ENCODE measurements around the gene C1orf21. TPM values are rescaled to one million over a fixed set of nuclear protein-coding genes. Genes with fewer than 3 reads are reported as not detected.

Gene C1orf21
- polyA plus RNA-seq, 1 of the 3 experiments (the other 2 are of a cell fraction): 4.8 TPM

GRCh38 chr1:184403961-184404726 is 17.3 kb downstream of the C1orf21 start:
- H3K27me3 ChIP-seq (ENCODE audit: insufficient read depth): no peaks in the 10 kb centered on the region
- no peaks in the 10 kb centered on the region for H3K9me3 ChIP-seq
- 91% methylated on average over 3 of the region's 3 CpGs for WGBS (ENCODE audit: low lambda C conversion rate)
- no peak overlapping the region for H3K4me2 ChIP-seq
- no peaks in the 10 kb centered on the region; the same call in 1 of the 2 replicates for H4K20me1 ChIP-seq (ENCODE audit: insufficient read depth)
- H3K9me2 ChIP-seq: no peaks in the 10 kb centered on the region
- H3K36me3 ChIP-seq (replicated peaks in 1 of 2; ENCODE audit: control insufficient read depth in 1 of 2, insufficient read depth in 2 of 2, low read length in 1 of 2): no peaks in the 10 kb centered on the region
- ChIA-PET CTCF (interaction anchor here (0.9 kb wide), 1 partner anchor 488 kb away, joined by 3 read pairs; no protein-coding TSS in a partner anchor), POLR2A (no interaction called here)
- peaks cover 14 to 19% of the 10 kb centered on the region in 2 experiments; a peak in 3 of 4 replicates for H3K4me1 ChIP-seq (ENCODE audit: control insufficient read depth in 1 of 2, insufficient read depth in 2 of 2, low read depth in 1 of 2, low read length in 1 of 2)
- H3K9ac ChIP-seq: no peak overlapping the region
- no peak overlapping the region for H3K4me3 ChIP-seq (ENCODE audit: low read depth in 2 of 2, low read length in 1 of 2)
- H3F3A ChIP-seq (replicated peaks; ENCODE audit: insufficient read depth): no peaks in the 10 kb centered on the region
- H2AFZ ChIP-seq (ENCODE audit: low read depth): no peak overlapping the region
- TF ChIP-seq MXI1 (IDR thresholded peaks at IDR 0.05; ENCODE audit: low read depth, low read length) (no peak), NRF1 (IDR thresholded peaks at IDR 0.05; ENCODE audit: low read depth, low read length) (no peak), ZBTB33 (IDR thresholded peaks at IDR 0.05; ENCODE audit: borderline replicate concordance, low read depth) (no peak)
- H3K79me2 ChIP-seq (ENCODE audit: insufficient read depth): peaks cover 47% of the 10 kb centered on the region
- H3K27ac ChIP-seq (ENCODE audit: low read depth in 2 of 2, low read length in 1 of 2): no peak overlapping the region
- DNase-seq: no peak

DNA sequence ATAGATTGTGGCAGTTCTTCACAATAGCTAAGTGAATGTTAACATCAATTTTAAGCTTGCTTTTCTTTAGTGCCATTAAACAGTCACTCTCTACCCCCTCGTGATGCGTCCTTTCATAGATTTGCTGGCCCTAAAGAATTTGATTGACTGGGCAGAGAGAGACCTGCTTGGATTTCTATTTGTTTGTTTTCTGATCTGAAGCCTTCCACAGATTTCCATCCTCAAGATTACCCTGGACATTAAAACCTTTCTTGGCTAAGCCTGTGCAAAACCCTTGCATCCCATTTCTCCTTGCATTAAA is 17.8 kb downstream of the C1orf21 start:
- H3K9me3 ChIP-seq: no peaks in the 10 kb centered on the region
- no peak for DNase-seq
- 84% methylated on average over 2 of the region's 2 CpGs for WGBS (ENCODE audit: low lambda C conversion rate)
- no peaks in the 10 kb centered on the region for H3F3A ChIP-seq (replicated peaks; ENCODE audit: insufficient read depth)
- H3K4me1 ChIP-seq (ENCODE audit: control insufficient read depth in 1 of 2, insufficient read depth in 2 of 2, low read depth in 1 of 2, low read length in 1 of 2): peaks cover 18 to 23% of the 10 kb centered on the region in 2 experiments; a peak in 3 of 4 replicates
- H2AFZ ChIP-seq (ENCODE audit: low read depth): no peak overlapping the region
- H3K9ac ChIP-seq: no peak overlapping the region
- H3K27me3 ChIP-seq (ENCODE audit: insufficient read depth): no peaks in the 10 kb centered on the region
- ChIA-PET CTCF (interaction anchor here (0.9 kb wide), 1 partner anchor 489 kb away, joined by 3 read pairs; no protein-coding TSS in a partner anchor), POLR2A (no interaction called here)
- H3K9me2 ChIP-seq: no peaks in the 10 kb centered on the region
- no peak overlapping the region for H3K4me2 ChIP-seq
- H3K79me2 ChIP-seq (ENCODE audit: insufficient read depth): peaks cover 42% of the 10 kb centered on the region
- no peaks in the 10 kb centered on the region for H3K36me3 ChIP-seq (replicated peaks in 1 of 2; ENCODE audit: control insufficient read depth in 1 of 2, insufficient read depth in 2 of 2, low read length in 1 of 2)
- no peaks in the 10 kb centered on the region; the same call in 1 of the 2 replicates for H4K20me1 ChIP-seq (ENCODE audit: insufficient read depth)
- TF ChIP-seq PBX3 (IDR thresholded peaks at IDR 0.05) (no peak), RCOR1 (IDR thresholded peaks at IDR 0.05; ENCODE audit: low read length) (no peak), TCF12 (IDR thresholded peaks at IDR 0.05) (no peak), MEF2A (IDR thresholded peaks at IDR 0.05; ENCODE audit: borderline replicate concordance, low read depth) (no peak), NFIC (IDR thresholded peaks at IDR 0.05; ENCODE audit: borderline replicate concordance) (no peak), TEAD4 (IDR thresholded peaks at IDR 0.05; ENCODE audit: borderline replicate concordance, insufficient read depth) (no peak), USF1 (IDR thresholded peaks at IDR 0.05; ENCODE audit: borderline replicate concordance, low read depth) (no peak), POLR2AphosphoS5 (IDR thresholded peaks at IDR 0.05; ENCODE audit: low read depth, low read length) (no peak), EZH2phosphoT487 (IDR thresholded peaks at IDR 0.05; ENCODE audit: borderline replicate concordance, low read depth) (no peak), EP300 (IDR thresholded peaks at IDR 0.05; ENCODE audit: borderline replicate concordance in 1 of 2, low read depth in 1 of 2, low read length in 1 of 2) (no peak), TAF1 (IDR thresholded peaks at IDR 0.05; ENCODE audit: borderline replicate concordance, low read depth, low read length) (no peak), GABPA (IDR thresholded peaks at IDR 0.05; ENCODE audit: low read depth) (no peak), MXI1 (IDR thresholded peaks at IDR 0.05; ENCODE audit: low read depth, low read length) (no peak), IRF3 (IDR thresholded peaks at IDR 0.05; ENCODE audit: low read depth, low read length) (no peak)
- TF ChIP-seq, protein P1, sequence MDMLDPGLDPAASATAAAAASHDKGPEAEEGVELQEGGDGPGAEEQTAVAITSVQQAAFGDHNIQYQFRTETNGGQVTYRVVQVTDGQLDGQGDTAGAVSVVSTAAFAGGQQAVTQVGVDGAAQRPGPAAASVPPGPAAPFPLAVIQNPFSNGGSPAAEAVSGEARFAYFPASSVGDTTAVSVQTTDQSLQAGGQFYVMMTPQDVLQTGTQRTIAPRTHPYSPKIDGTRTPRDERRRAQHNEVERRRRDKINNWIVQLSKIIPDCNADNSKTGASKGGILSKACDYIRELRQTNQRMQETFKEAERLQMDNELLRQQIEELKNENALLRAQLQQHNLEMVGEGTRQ (IDR thresholded peaks at IDR 0.05; ENCODE audit: borderline replicate concordance, low read depth, low read length): no peak
- TF ChIP-seq, protein P2, sequence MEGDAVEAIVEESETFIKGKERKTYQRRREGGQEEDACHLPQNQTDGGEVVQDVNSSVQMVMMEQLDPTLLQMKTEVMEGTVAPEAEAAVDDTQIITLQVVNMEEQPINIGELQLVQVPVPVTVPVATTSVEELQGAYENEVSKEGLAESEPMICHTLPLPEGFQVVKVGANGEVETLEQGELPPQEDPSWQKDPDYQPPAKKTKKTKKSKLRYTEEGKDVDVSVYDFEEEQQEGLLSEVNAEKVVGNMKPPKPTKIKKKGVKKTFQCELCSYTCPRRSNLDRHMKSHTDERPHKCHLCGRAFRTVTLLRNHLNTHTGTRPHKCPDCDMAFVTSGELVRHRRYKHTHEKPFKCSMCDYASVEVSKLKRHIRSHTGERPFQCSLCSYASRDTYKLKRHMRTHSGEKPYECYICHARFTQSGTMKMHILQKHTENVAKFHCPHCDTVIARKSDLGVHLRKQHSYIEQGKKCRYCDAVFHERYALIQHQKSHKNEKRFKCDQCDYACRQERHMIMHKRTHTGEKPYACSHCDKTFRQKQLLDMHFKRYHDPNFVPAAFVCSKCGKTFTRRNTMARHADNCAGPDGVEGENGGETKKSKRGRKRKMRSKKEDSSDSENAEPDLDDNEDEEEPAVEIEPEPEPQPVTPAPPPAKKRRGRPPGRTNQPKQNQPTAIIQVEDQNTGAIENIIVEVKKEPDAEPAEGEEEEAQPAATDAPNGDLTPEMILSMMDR (IDR thresholded peaks at IDR 0.05): no peak
- H3K27ac ChIP-seq (ENCODE audit: low read depth in 2 of 2, low read length in 1 of 2): no peak overlapping the region
- H3K4me3 ChIP-seq (ENCODE audit: low read depth in 2 of 2, low read length in 1 of 2): no peak overlapping the region

Data from SK-N-SH (cell line).